Measurements from ENCODE around the gene ADORA2B. TPM values are rescaled to one million over a fixed set of nuclear protein-coding genes. Genes with fewer than 3 reads are reported as not detected.

Gene ADORA2B
- total RNA-seq, 5 donors from 2014 or later (not counting 1 experiment from before 2014, with no cell fraction given): 0.20 TPM; not detected in 4

DNA sequence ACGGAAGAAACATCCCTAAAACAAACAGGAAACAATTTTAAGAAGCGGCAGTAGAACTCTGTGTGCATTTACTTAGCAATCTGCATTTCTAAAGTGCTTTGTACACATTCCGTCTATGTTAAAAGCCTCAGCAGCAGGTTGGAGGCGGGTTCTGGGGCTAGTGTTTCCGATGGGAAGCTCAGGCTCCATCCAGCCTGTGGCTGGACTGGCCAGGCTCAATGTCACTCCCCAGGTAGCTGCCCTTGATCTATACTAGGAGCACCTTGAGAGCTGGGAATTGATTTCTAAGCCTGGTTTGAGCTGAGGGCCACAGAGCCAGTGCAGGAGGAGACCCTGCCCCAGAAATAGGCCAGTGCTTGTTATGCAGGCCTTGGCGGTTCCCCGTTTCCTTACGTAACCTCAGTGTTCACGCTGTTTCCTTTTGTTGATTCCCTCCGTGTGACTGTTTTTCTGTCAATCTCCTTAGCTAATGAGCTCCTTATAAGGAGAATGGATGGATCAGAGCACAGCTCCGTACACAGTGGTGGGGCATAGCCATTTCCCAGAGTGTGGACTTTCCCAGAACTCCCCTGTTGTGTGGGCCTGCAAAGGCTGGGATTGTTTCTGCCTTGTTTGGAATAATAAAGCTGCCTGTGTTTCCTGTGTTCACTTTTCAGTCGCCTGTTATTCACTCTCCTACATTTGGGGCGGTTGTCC, 21.4 kb downstream of the ADORA2B start:
- Histone ChIP-seq H3K27me3 (replicated peaks in 1 of 2; ENCODE audit: control insufficient read depth in 2 of 2, extremely low read depth in 1 of 2, insufficient read depth in 2 of 2, low read length in 1 of 2) (peaks cover 0 to 23% of the 10 kb centered on the region in 2 experiments), H3K4me1 (ENCODE audit: control insufficient read depth in 1 of 2, extremely low read depth in 1 of 2, insufficient read depth in 2 of 2, low read length in 2 of 2) (peaks cover 9 to 16% of the 10 kb centered on the region in 2 experiments), H3K4me3 (ENCODE audit: control insufficient read depth in 1 of 2, extremely low read depth in 1 of 2, low read length in 1 of 2) (peak overlapping the region in 1 of 2 donors; percentile 25), H3K9me3 (no peaks in the 10 kb centered on the region), H3K36me3 (ENCODE audit: control insufficient read depth in 2 of 2, extremely low read depth in 1 of 2, insufficient read depth in 1 of 2, low read length in 1 of 2) (no peaks in the 10 kb centered on the region), H3K27ac (ENCODE audit: low read length) (no peak overlapping the region)
- Mint-ChIP-seq H3K27ac (peak overlapping the region in 1 of 2 donors; percentile 88), H3K4me1 (peaks cover 4 to 35% (median 21%) of the 10 kb centered on the region in 3 donors), H3K9me3 (no peaks in the 10 kb centered on the region), H3K36me3 (no peaks in the 10 kb centered on the region), H3K4me3 (peak overlapping the region in 2 of 3 donors; percentile 2 to 82), H3K27me3 (peaks cover 0 to 4% of the 10 kb centered on the region in 2 donors)
- 69% methylated on average over 8 of the region's 13 CpGs for WGBS (ENCODE audit: insufficient coverage)
- ATAC-seq (replicated peaks in 1 of 4) (peak; percentile 15 to 48 (median 44)), DNase-seq (peak in 1 of 35 experiments; percentile 15)
- ChIA-PET CTCF (no interaction called here), POLR2A (no interaction called here)

DNA sequence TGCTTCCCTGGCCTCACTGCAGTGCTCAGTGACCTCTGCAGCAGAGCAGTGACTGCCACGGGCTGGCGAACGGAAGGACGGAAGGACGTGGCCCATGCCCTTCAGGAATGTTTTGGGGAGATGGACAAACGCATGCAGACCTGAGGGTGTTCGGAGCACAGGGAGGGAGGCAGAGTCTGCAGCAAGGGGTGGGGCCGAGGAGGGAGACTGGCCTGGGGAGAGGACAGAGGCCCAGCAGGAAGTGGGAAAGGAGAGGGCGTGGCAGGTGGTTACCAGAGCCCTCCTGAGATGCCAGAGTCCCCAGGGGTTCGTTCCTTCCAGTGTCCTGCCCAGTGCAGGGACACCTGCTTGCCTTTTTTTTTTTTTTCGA, 21.9 kb downstream of the ADORA2B start:
- ChIA-PET CTCF (no interaction called here), POLR2A (no interaction called here)
- H3K27ac Mint-ChIP-seq: peak overlapping the region in 1 of 2 donors; percentile 88
- H3K27ac ChIP-seq (ENCODE audit: low read length): no peak overlapping the region
- no peaks in the 10 kb centered on the region for H3K36me3 Mint-ChIP-seq
- 74% methylated on average over 11 of the region's 11 CpGs for WGBS (ENCODE audit: insufficient coverage)
- no peaks in the 10 kb centered on the region for H3K36me3 ChIP-seq (ENCODE audit: control insufficient read depth in 2 of 2, extremely low read depth in 1 of 2, insufficient read depth in 1 of 2, low read length in 1 of 2)
- H3K4me1 ChIP-seq (ENCODE audit: control insufficient read depth in 1 of 2, extremely low read depth in 1 of 2, insufficient read depth in 2 of 2, low read length in 2 of 2): peaks cover 9 to 16% of the 10 kb centered on the region in 2 experiments
- H3K4me3 ChIP-seq (ENCODE audit: control insufficient read depth in 1 of 2, extremely low read depth in 1 of 2, low read length in 1 of 2): peak overlapping the region in 1 of 2 donors; percentile 25
- peak overlapping the region in 2 of 3 donors; percentile 2 to 82 for H3K4me3 Mint-ChIP-seq
- peaks cover 0 to 23% of the 10 kb centered on the region in 2 experiments for H3K27me3 ChIP-seq (replicated peaks in 1 of 2; ENCODE audit: control insufficient read depth in 2 of 2, extremely low read depth in 1 of 2, insufficient read depth in 2 of 2, low read length in 1 of 2)
- DNase-seq (no peak), ATAC-seq (replicated peaks in 1 of 4) (peak in 1 of 4 experiments; percentile 33)
- H3K9me3 Mint-ChIP-seq: no peaks in the 10 kb centered on the region
- H3K27me3 Mint-ChIP-seq: peaks cover 0 to 4% of the 10 kb centered on the region in 2 donors
- H3K4me1 Mint-ChIP-seq: peaks cover 4 to 35% (median 21%) of the 10 kb centered on the region in 3 donors
- no peaks in the 10 kb centered on the region for H3K9me3 ChIP-seq

DNA sequence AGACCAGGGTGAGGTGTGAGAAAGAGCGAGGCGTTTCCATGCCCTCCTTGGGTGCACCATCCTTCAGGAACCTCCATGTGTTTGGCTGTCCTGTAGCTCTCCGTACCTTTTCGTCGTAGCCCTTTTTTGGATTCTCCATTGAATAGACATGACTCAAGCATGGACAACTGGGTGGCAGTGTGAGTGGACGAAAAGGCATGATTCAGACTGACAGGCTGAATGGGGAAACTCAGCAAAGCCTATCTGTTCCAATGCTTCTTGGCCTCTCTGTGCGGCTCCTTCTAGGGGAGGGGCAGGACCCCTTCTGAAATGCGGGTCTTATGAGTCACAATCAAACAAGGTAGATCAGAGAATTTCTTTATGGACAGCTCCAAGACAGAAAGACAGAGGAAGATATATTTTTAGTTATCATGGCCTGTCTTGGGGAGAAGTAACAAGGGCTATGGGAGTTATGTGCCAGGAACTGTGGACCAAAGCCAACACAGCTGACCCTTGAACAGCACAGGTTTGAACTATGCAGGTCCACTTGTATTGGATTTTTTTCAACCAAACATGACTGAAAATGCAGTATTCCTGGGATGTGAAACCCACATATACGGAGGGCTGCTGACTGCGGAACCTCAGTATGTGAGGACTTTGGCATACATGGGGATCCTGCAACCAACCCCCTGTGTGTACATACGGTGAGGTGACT, 22.9 kb downstream of the ADORA2B start:
- CTCF ChIA-PET: interaction anchor here in 1 of 2 donors (0.5 kb wide), 1 partner anchor 29 kb away, joined by 3 read pairs; no protein-coding TSS in a partner anchor
- Mint-ChIP-seq H3K27me3 (peaks cover 0 to 4% of the 10 kb centered on the region in 2 donors), H3K36me3 (no peaks in the 10 kb centered on the region), H3K27ac (peak overlapping the region in 1 of 2 donors; percentile 16), H3K9me3 (no peaks in the 10 kb centered on the region), H3K4me1 (peaks cover 4 to 35% (median 21%) of the 10 kb centered on the region in 3 donors), H3K4me3 (no peak overlapping the region)
- Histone ChIP-seq H3K4me3 (ENCODE audit: control insufficient read depth in 1 of 2, extremely low read depth in 1 of 2, low read length in 1 of 2) (no peak overlapping the region), H3K9me3 (no peaks in the 10 kb centered on the region), H3K4me1 (ENCODE audit: control insufficient read depth in 1 of 2, extremely low read depth in 1 of 2, insufficient read depth in 2 of 2, low read length in 2 of 2) (peaks cover 9 to 16% of the 10 kb centered on the region in 2 experiments), H3K36me3 (ENCODE audit: control insufficient read depth in 2 of 2, extremely low read depth in 1 of 2, insufficient read depth in 1 of 2, low read length in 1 of 2) (no peaks in the 10 kb centered on the region), H3K27ac (ENCODE audit: low read length) (no peak overlapping the region), H3K27me3 (replicated peaks in 1 of 2; ENCODE audit: control insufficient read depth in 2 of 2, extremely low read depth in 1 of 2, insufficient read depth in 2 of 2, low read length in 1 of 2) (peaks cover 0 to 23% of the 10 kb centered on the region in 2 experiments)
- POLR2A ChIA-PET: interaction anchor here in 1 of 2 donors (0.6 kb wide), 1 partner anchor 29 kb away, joined by 4 read pairs; no protein-coding TSS in a partner anchor
- ATAC-seq (replicated peaks in 1 of 4): no peak
- DNase-seq: no peak
- 95% methylated on average over 7 of the region's 11 CpGs for WGBS (ENCODE audit: insufficient coverage)

DNA sequence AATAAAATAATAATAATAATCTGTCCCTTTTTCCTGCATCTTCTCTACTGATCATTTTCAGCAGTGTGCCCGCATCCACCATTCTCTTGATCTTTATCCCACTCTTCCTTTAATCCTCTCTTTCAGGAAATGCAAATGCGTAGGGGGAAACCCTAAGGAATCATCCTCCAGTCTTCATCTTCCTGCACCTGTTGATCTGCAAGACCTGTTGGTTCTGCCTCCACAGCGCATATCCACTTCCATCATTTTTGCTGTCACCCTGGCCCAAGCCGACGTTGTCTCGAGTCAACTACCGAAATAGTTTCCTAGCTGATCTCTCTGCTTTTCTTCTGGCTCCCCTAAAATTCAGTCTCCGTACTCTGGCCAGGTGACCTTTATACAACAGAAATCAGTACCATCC, 24.5 kb downstream of the ADORA2B start:
- H3K27me3 Mint-ChIP-seq: peaks cover 0 to 4% of the 10 kb centered on the region in 2 donors
- peaks cover 0 to 23% of the 10 kb centered on the region in 2 experiments for H3K27me3 ChIP-seq (replicated peaks in 1 of 2; ENCODE audit: control insufficient read depth in 2 of 2, extremely low read depth in 1 of 2, insufficient read depth in 2 of 2, low read length in 1 of 2)
- H3K4me1 Mint-ChIP-seq: peaks cover 4 to 35% (median 21%) of the 10 kb centered on the region in 3 donors
- DNase-seq (no peak), ATAC-seq (replicated peaks in 1 of 4) (no peak)
- H3K4me3 Mint-ChIP-seq: no peak overlapping the region
- no peak overlapping the region for H3K27ac ChIP-seq (ENCODE audit: low read length)
- no peaks in the 10 kb centered on the region for H3K9me3 ChIP-seq
- H3K4me1 ChIP-seq (ENCODE audit: control insufficient read depth in 1 of 2, extremely low read depth in 1 of 2, insufficient read depth in 2 of 2, low read length in 2 of 2): peaks cover 9 to 16% of the 10 kb centered on the region in 2 experiments
- WGBS (ENCODE audit: insufficient coverage): 96% methylated on average over 8 of the region's 8 CpGs
- CTCF ChIA-PET: no interaction called here
- H3K9me3 Mint-ChIP-seq: no peaks in the 10 kb centered on the region
- no peak overlapping the region for H3K4me3 ChIP-seq (ENCODE audit: control insufficient read depth in 1 of 2, extremely low read depth in 1 of 2, low read length in 1 of 2)
- no peaks in the 10 kb centered on the region for H3K36me3 Mint-ChIP-seq
- no peak overlapping the region for H3K27ac Mint-ChIP-seq
- POLR2A ChIA-PET: no interaction called here
- H3K36me3 ChIP-seq (ENCODE audit: control insufficient read depth in 2 of 2, extremely low read depth in 1 of 2, insufficient read depth in 1 of 2, low read length in 1 of 2): no peaks in the 10 kb centered on the region

DNA sequence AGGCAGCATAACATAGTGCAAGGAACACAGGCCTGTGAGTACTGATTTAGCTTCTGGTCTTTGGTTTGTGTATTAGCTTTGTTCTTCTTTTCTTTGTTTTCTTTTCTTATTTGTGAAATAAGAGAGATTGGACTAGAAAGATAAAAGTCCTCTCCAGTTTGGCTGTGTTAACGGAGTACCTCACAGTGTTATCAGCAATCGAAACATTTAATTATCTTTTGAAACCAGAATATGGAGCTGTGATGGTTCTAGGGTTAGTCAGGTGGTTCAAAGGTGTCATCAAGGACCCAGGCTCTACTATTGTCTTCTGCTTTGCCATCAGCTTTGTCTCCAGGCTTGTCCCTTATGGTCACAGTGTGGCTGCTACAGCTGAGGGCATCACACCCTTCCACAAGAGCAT, 25.6 kb downstream of the ADORA2B start:
- no peak overlapping the region for H3K27ac Mint-ChIP-seq
- no peak for DNase-seq
- H3K27me3 ChIP-seq (replicated peaks in 1 of 2; ENCODE audit: control insufficient read depth in 2 of 2, extremely low read depth in 1 of 2, insufficient read depth in 2 of 2, low read length in 1 of 2): peaks cover 0 to 23% of the 10 kb centered on the region in 2 experiments
- peaks cover 2 to 4% of the 10 kb centered on the region in 2 donors for H3K36me3 ChIP-seq (ENCODE audit: control insufficient read depth in 2 of 2, extremely low read depth in 1 of 2, insufficient read depth in 1 of 2, low read length in 1 of 2)
- ChIA-PET POLR2A (no interaction called here), CTCF (no interaction called here)
- H3K4me1 ChIP-seq (ENCODE audit: control insufficient read depth in 1 of 2, extremely low read depth in 1 of 2, insufficient read depth in 2 of 2, low read length in 2 of 2): peaks cover 9 to 16% of the 10 kb centered on the region in 2 experiments
- H3K4me3 Mint-ChIP-seq: no peak overlapping the region
- H3K9me3 Mint-ChIP-seq: no peaks in the 10 kb centered on the region
- no peak overlapping the region for H3K4me3 ChIP-seq (ENCODE audit: control insufficient read depth in 1 of 2, extremely low read depth in 1 of 2, low read length in 1 of 2)
- H3K4me1 Mint-ChIP-seq: peaks cover 4 to 30% (median 19%) of the 10 kb centered on the region in 3 donors
- no peak overlapping the region for H3K27ac ChIP-seq (ENCODE audit: low read length)
- no peak for ATAC-seq (replicated peaks in 1 of 4)
- no CpG with 5 or more reads among the region's 2 CpGs for WGBS (ENCODE audit: insufficient coverage)
- peaks cover 9% of the 10 kb centered on the region for H3K36me3 Mint-ChIP-seq
- no peaks in the 10 kb centered on the region for H3K9me3 ChIP-seq
- H3K27me3 Mint-ChIP-seq: peaks cover 0 to 4% of the 10 kb centered on the region in 2 donors

DNA sequence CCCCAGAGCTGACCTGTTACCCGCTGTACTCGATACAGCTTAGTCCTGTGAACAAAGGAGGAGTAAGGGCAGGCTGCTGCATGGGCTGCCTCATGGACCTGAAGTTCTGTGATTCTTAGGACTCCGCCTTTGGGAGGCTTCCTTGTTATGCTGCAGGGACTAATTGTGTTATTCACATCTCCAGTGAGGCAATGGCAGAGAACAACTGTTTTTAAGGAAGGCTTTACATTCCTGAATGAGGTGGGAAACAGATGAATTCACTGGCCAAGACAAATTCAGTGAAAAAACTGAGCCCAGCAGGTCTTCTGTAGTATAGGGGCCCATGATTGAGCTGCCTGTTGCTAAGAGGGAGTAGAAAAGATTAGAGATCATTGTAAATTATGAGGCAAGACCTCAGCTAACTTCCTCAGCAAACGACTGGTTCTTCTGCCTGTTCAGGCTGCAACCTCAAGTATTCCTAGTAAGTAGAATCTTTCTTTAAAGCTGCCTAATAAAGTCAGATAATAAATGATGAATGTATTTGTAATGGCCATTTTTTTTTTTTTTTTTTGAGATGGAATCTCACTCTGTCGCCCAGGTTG, 26.3 kb downstream of the ADORA2B start:
- Histone ChIP-seq H3K27me3 (replicated peaks in 1 of 2; ENCODE audit: control insufficient read depth in 2 of 2, extremely low read depth in 1 of 2, insufficient read depth in 2 of 2, low read length in 1 of 2) (peaks cover 0 to 23% of the 10 kb centered on the region in 2 experiments), H3K9me3 (no peaks in the 10 kb centered on the region), H3K36me3 (ENCODE audit: control insufficient read depth in 2 of 2, extremely low read depth in 1 of 2, insufficient read depth in 1 of 2, low read length in 1 of 2) (peaks cover 2 to 4% of the 10 kb centered on the region in 2 donors), H3K4me1 (ENCODE audit: control insufficient read depth in 1 of 2, extremely low read depth in 1 of 2, insufficient read depth in 2 of 2, low read length in 2 of 2) (peaks cover 9 to 14% of the 10 kb centered on the region in 2 experiments), H3K4me3 (ENCODE audit: control insufficient read depth in 1 of 2, extremely low read depth in 1 of 2, low read length in 1 of 2) (no peak overlapping the region), H3K27ac (ENCODE audit: low read length) (no peak overlapping the region)
- Mint-ChIP-seq H3K27me3 (peaks cover 0 to 4% of the 10 kb centered on the region in 2 donors), H3K36me3 (peaks cover 9% of the 10 kb centered on the region), H3K27ac (no peak overlapping the region), H3K4me3 (no peak overlapping the region), H3K9me3 (no peaks in the 10 kb centered on the region), H3K4me1 (peaks cover 4 to 23% (median 13%) of the 10 kb centered on the region in 3 donors)
- ChIA-PET POLR2A (interaction anchor here in 1 of 2 donors (0.6 kb wide), 1 partner anchor 30 kb away, joined by 3 read pairs; no protein-coding TSS in a partner anchor), CTCF (interaction anchor here in 1 of 2 donors (0.7 kb wide), 1 partner anchor 79 kb away, joined by 6 read pairs; no protein-coding TSS in a partner anchor)
- ATAC-seq (replicated peaks in 1 of 4) (no peak), DNase-seq (no peak)
- 100% methylated on average over 1 of the region's 5 CpGs for WGBS (ENCODE audit: insufficient coverage)
